GM21619 (cell line): ENCODE data around the gene ANGEL2.
"Not testable (repeated sequence)": the region's sequence is repeated elsewhere in the genome, so short reads cannot be mapped to it uniquely, and the experiment has no call there.

ENCODE experiments used
- ATAC-seq: cut with Tn5 transposase; IDR thresholded peaks from one replicate; pipeline ENCODE4 v1.9.1; 2021; ENCODE audit not compliant: unreplicated experiment

Gene ANGEL2

DNA sequence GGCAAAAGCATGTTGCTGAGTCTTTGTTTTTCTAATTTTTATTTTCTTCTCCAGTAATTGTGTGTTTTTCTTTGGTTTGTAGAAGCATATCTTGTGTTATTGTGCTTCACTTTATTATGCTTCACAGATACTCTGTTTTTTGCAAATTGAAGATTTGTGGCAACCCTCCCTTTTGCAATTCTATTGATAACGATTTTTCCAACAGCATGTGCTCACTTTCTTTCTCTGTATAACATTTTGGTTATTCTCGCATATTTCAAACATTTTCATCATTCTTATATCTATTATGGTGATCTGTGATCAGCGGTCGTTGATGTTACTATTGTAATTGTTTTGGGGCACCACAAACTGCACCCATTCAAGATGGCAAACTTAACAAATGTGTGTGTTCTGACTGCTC is 3.8 kb upstream of the ANGEL2 start:
- ATAC-seq, result no peak

DNA sequence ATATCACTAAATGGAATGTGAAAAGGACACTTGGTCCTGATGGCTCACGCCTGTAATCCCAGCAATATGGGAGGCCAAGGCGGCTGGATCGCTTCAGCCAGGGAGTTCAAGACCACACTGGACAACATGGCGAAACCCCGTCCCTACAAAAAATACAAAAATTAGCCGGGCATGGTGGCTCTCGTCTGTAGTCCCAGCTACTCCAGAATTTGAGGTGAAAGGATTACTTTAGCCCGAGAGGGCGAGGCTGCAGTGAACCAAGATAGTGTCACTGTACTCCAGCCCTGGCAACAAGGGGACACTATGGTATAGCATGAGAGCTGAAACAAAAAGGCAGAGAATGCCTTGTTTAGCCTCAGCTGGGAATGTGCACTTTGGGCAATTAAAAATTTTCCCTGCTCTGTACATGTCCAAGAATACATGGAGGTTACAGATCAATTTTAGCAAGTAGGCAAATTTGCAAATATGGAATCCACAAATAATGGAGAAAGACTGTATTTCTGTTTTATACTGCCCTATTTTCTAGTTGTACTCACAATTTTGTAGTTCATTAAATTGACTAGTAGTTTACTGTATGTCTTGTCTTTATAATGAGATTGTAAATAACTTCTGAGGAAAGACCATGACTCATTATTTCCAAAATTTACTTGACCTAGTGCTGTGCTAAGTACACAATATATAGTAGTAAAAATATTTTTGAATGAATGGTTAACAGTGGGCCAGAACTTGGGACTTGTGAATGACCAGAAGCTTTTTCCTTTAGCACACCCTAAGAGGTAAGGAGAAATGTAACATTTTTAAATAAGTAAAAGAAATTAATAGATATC is 2.0 kb upstream of the ANGEL2 start:
- ATAC-seq, result no peak

DNA sequence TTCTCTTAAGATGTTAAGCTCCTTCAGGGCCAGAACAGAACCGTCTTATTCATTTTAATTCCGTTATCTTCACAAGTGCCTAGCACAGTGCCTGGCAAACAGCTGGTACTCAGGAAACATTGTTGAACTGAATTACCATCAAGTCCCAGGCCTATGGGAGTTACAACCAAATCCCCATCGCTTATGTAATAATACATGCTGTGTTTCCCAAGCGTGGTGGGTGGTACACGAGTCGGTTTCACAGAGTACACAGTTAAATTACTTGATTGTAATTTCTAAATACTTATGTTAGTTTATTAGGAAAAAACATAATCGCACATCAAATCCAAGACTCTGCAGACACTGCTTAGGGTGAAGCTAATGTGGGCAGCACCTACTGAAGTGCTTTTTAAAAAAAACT is 1.0 kb downstream of the ANGEL2 start:
- no peak for ATAC-seq

DNA sequence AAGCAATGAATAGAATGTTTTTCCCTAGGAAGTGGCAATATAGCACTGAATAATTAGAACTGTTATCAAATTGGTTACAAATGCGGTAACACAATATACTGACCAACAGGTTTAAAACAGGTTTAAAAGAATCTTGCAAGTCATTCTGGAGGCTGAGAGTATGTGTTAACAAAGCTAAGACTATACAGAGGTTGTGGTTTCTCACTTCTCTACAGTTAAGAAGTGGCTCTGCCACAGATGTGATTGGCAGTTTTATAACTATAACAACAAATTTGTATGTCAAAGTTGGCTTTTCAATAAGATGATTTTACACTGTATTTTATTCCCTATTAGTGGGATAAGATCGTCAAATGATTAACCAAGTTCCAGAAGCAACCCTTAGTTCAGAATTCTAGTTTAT is 7.1 kb downstream of the ANGEL2 start:
- ATAC-seq, result peak; percentile 86

DNA sequence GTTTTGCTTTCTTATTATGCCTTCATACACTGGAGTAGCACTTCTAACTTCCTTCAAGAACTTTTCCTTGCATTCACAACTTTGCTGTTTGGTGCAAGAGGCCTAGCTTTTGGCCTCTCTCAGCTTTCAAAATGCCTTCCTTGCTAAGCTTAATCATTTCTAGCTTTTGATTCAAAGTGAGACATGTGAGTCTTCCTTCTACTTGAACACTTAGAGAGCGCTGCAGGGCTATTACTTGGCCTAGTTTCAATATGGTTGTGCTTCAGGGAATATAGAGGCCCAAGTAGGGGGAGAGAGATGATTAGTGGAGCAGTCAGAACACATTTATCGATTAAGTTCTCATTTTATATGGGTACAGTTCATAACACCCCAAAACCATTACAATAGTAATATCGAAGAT is 12.4 kb downstream of the ANGEL2 start:
- ATAC-seq, result peak; percentile 88

DNA sequence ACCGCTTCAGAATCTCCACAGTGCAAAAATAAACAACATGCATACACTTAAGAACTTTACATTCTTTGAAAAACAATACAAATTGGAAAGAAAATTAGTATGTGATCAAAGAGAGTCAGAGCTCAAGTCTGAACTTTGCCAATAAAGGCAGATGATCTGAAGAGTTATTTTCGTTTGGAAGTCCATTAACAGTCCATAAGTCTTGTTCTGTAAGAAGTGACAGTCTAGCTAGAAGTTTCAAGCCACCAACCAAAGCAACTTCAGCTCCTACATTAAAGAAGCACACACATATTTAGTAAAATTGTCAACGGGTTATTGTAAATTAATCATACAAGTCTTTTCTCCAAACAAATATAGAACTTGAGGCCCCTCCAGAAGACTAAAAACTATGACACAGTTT is 20.7 kb downstream of the ANGEL2 start:
- no peak for ATAC-seq

DNA sequence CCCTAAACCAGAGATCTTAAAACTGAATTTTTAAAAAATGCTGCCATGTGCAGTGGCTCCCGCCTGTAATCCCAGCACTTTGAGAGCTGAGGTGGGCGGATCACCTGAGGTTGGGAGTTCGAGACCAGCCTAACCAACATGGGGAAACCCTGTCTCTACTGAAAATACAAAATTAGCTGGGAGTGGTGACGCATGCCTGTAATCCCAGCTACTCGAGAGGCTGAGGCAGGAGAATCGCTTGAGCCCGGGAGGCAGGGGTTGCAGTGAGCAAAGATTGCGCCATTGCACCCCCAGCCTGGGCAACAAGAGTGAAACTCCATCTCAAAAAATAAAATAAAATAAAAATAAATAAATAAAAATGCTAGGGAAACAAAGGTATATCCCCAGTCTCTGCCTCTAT is 21.7 kb downstream of the ANGEL2 start:
- ATAC-seq, result not testable (repeated sequence)

DNA sequence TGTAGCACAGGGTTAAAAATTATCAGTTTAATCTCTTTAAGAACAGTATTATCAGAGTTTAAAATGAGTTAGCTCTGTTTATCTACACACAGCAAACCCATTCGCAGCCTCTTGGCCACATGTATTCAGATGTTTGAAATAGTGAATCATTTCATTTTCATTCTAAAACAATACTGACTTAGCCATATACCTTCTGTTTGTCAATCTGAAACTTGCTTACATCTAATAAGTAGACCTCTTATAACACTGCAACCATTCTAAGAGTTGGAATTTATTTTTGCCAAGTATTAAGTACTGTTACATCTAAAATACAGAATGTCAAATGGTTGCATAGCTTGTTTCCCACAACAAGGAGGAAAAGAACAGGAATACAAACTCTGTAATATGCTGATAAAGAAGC is 25.4 kb downstream of the ANGEL2 start:
- ATAC-seq, result no peak

DNA sequence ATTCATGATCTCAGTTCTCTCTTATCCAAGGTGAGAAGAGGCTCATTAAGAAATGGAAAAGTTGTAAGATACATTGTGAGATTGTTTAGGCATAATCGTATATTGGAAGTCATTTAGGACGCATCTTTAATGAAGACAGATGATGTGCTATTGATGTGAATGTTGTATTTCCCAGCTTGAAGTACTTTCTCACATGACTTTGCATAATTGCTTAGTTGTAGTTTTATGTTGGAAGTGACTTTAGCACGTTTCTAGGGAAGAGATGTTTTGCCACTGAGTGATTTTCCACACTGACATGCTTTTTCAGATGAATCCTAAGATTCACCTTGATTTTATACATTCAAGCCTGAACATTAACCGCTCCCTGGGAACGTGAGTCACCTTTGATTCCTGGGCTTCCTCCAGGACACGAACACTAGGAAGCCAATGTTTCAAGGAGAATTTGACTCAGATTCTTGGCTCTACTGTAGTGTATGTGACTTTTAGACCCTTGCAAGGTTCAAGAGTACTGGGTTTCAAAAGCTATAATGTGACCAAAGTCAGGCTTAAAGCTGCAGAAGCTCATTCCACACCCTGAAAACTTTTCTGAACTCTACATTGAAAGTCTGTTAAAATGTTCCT is 27.9 kb downstream of the ANGEL2 start:
- no peak for ATAC-seq

DNA sequence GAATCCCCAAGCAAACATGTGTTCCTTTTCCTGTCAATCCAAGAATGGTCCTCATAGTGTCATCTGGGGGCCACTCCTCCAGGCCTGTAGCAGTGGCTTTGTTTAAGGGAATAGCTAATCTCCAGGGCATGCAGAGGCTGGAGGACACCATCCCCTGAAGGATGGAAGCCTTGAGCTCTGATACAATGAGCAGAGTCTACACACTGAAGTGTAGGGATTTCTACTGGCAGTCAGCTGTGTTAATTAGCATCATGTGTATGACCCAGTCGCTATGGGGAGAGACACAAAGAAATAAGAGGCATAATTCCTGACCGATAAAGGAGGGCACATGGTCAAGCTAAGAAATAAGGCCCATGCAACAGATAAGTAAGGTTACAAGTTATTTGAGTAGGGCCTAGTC is 29.1 kb downstream of the ANGEL2 start:
- ATAC-seq, result no peak

DNA sequence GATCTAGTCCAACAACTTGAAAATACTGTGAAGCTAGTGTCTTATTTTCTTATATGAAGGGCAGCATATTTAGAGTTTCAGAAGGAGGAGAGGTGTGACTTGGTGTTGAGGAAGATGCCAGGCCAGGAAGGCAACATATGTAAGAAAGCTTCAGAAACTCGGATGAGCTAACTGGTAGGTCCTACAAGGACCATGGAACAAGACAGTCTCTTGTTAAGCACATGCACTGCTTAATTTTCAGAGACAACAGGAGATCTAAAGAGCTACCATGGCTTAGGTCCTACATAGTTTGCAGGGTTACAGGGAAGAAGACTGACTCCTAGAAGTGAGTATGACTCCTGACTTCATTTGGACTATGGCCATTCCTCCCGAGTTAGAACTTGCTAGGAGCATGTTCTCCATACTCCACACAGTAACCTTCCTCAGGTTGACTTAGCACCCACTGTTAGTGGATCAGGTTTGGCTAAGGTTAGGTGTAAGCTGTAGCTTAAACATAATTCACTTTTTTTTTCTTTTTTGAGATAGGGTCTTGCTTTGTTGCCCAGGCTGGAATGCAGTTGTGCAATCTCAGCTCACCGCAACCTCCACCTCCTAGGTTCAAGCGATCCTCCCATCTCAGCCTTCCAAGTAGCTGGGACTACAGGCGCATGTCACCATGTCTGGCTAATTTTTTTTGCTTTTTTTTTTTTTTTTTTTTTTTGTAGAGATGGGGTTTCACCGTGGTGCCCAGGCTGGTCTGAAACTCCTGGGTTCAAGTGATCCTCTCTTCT is 31.0 kb downstream of the ANGEL2 start:
- ATAC-seq, result no peak

DNA sequence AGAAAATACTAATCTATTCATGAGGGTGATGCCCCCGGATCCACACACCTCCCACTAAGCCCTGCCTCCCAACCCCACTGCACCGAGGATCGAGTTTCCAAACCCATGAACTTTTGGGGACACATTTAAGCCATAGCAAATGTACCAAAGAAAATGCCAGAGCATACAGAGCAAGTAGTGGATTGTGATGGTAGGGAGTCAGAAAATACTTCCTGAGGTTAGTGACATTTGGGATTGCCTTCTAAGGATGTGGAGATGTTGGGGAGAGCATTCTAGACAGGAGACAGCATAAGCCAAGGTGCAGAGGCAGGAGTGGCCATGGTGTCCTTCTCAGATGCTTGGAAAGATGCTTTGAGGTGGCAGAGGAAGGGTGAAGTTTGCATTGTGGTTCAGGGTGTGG is 32.2 kb downstream of the ANGEL2 start:
- ATAC-seq, result no peak

DNA sequence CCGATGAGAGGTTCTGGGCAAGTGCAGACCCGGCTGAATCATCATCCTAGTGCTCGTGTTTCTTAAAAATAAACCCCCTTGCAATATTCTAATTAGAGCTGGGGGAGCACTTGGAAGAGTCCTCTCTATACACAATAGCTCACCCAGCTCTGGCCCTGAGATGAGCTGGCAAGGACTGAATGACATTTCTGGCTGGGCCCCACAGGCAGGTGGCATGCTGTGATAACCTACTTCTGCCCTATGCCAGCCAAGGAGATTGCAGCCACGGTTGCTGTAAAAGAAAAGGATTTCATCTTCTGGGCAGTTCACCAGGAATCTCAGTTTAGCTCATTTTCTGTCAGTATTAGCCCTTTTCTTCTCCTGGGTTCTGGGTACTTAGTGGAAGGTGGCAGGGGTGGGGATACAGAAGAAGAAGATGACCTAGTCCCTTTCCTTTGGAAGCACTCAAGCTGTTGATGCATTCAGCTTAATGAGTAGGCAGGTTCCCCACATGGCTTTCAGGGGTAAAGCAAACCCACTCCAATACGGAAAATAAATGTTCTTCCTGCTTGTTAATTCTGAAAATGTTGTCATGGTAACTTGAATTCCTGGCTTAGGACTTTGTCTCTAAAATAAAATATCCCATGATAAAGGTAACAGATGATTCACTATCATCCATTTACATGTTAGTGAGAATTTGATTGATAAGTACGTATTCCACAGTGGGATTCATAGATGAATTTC is 33.1 kb downstream of the ANGEL2 start:
- ATAC-seq, result no peak

DNA sequence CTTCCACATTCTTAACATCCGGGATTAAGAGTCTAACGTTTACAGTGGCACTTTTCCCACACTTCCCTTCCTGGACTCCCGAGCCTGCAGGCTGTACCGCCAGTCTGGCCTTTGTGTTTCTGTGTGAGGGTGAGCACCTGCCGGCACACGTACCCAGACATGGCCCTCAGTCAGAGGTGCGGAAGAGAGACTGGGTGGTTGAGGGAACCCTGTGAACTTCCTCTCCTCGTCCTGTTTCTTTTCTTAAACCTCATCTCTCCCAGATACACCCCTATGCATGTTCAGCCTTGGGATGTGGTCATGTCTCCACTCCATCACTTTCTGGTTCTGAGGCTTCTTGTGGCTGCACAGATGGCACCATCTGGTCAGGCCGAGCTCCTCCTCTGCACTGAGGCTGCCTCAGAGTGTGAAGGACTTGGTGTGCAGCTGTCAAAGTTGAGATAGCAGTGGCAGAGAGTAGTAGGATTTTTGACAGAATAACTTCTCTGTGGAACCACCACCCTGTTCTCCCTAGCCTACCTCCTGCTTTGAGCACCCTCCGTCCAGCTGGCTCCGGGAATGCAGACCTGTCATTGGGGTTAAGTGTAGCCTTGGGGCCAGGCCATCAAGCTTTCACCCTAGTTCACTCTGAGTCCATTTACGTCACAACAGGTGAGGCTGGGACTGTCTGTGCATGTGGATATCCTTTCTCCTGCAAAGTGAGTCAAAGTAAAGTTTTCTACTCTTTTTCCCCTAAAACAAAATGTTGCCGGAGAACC is 33.9 kb downstream of the ANGEL2 start:
- peak; percentile 52 for ATAC-seq

DNA sequence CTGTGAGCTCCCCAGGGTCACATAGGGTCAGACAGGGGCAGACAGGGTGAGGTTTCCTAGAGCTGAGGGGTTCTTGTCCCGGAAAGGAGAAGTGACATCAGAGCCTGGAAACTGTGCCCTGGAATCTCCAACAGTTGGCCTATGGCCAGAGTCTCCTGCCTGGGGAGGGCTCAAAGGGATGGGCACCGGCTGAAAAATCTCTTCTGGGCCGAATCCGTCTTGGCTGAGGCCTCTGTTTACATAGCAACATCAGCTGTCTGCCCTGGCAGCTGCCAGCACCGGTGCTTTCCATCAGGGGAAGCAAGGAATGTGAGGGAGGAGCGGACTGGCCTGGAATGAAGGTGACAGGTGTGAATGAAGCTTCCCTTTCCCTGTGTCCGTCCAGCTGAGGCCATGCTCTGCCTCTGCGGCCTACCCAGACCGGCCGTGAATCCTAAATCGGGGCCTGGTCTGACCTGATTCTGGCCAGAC is 34.6 kb downstream of the ANGEL2 start:
- ATAC-seq, result no peak

DNA sequence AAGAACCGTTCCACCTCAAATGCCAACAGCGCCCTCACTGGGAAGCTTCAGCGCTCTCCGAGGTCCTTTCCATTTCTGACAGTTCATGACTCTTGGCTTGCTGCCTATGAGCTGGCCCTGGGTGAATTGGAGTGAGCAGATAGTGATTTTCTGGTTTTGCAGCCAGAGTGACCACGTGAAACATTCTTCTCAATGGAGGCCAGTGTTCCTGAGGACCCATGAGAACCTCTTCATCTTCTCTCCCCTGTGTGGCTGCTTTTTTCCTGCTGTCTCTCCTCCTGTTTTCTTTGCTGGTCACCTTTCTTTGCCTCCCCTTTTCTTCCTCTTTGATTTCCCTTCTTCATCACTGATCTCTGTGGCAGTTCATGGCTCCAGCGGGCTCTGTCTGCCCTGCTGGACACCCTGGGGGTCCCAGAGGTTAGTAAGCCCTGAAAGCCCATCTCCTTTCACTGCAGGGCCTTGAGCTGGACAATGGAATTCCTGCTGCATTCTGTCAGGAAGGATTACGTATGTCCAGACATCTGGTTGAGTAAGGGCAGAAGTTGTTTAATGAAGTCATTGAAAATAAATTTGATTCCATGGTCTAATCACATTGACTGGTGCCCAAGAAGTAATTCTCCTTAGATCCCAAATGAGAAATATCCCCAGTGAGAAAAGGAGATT is 35.4 kb downstream of the ANGEL2 start:
- ATAC-seq, result no peak

DNA sequence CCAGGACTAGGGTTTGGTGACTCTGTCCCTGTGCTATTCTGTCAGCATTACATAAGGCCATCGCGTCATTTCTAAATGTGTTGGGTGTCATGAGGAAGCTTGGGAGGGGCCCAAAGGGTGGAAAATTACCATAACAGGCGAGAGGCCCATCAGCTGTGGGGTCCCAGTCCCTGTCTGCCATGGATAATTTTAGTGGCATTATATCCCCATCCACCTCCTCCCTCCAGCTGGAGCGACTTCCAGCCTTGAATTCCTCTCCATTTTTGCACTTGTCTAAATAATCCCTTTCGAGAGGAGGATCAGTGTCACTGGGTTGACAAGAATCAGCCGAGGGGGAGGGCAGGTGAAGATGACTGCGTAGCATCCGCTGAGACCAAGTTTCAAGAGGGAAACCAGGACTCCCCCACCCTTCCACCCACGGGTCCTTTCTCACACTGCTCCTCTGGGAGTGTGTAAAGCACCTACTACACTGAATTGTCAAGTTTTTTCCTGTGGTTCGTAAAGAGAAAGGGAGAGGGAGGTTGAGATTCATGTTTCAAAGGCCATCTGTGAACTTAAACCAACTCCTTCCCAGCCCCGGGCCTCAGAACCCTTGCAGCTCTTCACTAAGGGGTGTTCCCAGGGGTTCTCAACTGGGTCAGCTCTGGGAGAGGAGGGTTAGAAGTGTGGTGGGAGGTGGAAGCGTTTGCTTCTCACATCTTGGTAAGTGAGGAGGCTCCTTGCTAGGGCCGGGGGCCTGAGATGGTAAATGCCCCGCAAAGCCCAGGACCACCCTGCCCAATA is 36.1 kb downstream of the ANGEL2 start:
- peak; percentile 70 for ATAC-seq

DNA sequence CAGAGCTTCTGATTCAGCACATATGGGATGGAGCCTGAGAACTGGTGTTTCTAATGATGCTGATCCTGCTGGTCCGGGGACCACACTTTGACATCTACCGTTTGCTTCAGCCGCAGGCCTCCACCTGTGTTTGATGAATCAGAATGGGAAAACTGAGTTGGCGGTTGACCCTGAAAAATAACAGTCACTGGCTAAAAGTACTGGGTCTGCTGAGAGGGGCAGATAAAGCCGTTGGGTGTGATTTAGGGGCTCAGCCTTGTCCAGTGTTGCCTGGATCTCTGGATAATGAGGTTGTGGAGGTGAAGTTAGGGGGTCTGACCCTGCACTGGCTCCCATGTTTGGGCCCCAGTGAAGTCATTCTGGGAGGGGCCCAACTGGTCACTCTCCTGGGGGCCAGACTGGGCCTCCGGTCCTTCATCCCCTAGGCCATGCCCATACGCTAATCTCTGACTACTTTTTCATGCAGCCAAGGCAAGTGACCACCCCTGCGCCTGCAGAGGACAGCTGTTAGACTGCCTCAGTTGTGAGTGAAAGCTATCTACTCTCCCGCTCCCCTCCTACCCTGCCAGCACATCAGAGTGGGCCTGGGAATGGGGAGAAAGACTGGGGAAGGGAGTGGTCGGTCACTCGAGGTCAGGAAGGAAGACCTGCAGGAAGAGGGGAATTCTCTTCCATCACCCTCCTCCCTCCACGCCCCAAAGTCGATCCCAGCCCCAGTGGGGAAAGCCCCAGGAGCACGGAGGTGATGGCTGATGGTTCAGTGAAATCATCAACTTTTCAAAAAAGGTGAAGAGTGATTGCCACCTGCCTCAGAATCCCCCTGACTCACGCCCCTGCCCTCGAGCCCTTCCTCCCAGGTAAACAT is 37.7 kb downstream of the ANGEL2 start:
- ATAC-seq, result peak; percentile 35
